Liver (tissue), 9 donors: ENCODE data around the gene TMPRSS13. TPM values are rescaled to one million over a fixed set of nuclear protein-coding genes. Genes with fewer than 3 reads are reported as not detected.

Experiments
- DNase-seq: peaks from one replicate; pipeline ENCODE4 v3.0.0-alpha.2; 2017; ENCODE audit warnings: low spot score
- H3K27ac ChIP-seq, 2 donors: one replicate each; pipeline ENCODE4 v1.7.0; 2013; ENCODE audit warnings: inconsistent platforms in 2 of 2, low read length in 2 of 2, control low read depth in 1 of 2, low read depth in 1 of 2, mild to moderate bottlenecking in 1 of 2
- H3K27me3 ChIP-seq, 4 donors: one replicate each; pipeline versions ENCODE4 v1.6.1 to v1.7.0; 2013; ENCODE audit warnings: low read length in 3 of 4, inconsistent platforms in 1 of 4, mild to moderate bottlenecking in 1 of 4, moderate library complexity in 1 of 4; ENCODE audit not compliant: control insufficient read depth in 4 of 4, insufficient read depth in 4 of 4
- H3K36me3 ChIP-seq, 4 donors: one replicate each; pipeline versions ENCODE4 v1.6.1 to v1.7.0; 2013; ENCODE audit warnings: low read length in 3 of 4, mild to moderate bottlenecking in 3 of 4, low read depth in 1 of 4, moderate library complexity in 1 of 4; ENCODE audit not compliant: control insufficient read depth in 4 of 4, insufficient read depth in 3 of 4
- H3K4me1 ChIP-seq, 4 donors: one replicate each; pipeline versions ENCODE4 v1.6.1 to v1.7.0; 2013; ENCODE audit warnings: low read length in 3 of 4, mild to moderate bottlenecking in 3 of 4, moderate library complexity in 1 of 4; ENCODE audit not compliant: control insufficient read depth in 4 of 4, insufficient read depth in 4 of 4
- H3K4me3 ChIP-seq, 3 donors: one replicate each; pipeline versions ENCODE4 v1.6.1 to v1.7.0; 2013; ENCODE audit warnings: low read length in 3 of 3, control low read depth in 1 of 3, low read depth in 1 of 3, mild to moderate bottlenecking in 1 of 3
- H3K9ac ChIP-seq, 2 donors: one replicate each; pipeline ENCODE4 v1.7.0; 2013; ENCODE audit warnings: low read length in 2 of 2, mild to moderate bottlenecking in 2 of 2, moderate library complexity in 2 of 2, control low read depth in 1 of 2, low read depth in 1 of 2
- H3K9me3 ChIP-seq, 4 donors: one replicate each; pipeline versions ENCODE4 v1.6.1 to v1.7.0; 2013; ENCODE audit warnings: low read length in 3 of 4; ENCODE audit not compliant: control insufficient read depth in 4 of 4
- ATF3 ChIP-seq: IDR thresholded peaks from 2 replicates; pipeline ENCODE4 v1.6.1; 2016; ENCODE audit warnings: antibody characterized with exemption
- CTCF ChIP-seq: fragments of 150-350 bp; IDR thresholded peaks from 2 replicates; pipeline ENCODE4 v1.5.1; 2017; ENCODE audit warnings: improper control_type of control experiment, low read depth, low read length; ENCODE audit not compliant: missing input control
- EGR1 ChIP-seq, 2 donors: IDR thresholded peaks; 2 replicates each; pipeline ENCODE4 v1.6.1; 2016 to 2018; ENCODE audit warnings: antibody characterized with exemption in 2 of 2, low read depth in 2 of 2
- FOXA1 ChIP-seq: IDR thresholded peaks from 2 replicates; pipeline ENCODE4 v1.6.1; 2016; ENCODE audit warnings: antibody characterized with exemption
- FOXA2 ChIP-seq: IDR thresholded peaks from 2 replicates; pipeline ENCODE4 v1.6.1; 2016; ENCODE audit warnings: antibody characterized with exemption
- GABPA ChIP-seq, 2 donors: IDR thresholded peaks in 1 of 2; conservative IDR thresholded peaks in 1 of 2; 2 replicates each; pipeline ENCODE4 v1.6.1; 2016; ENCODE audit warnings: antibody characterized with exemption in 2 of 2, mild to moderate bottlenecking in 1 of 2, moderate library complexity in 1 of 2
- HNF4A ChIP-seq, 2 donors: conservative IDR thresholded peaks; 2 replicates each; pipeline ENCODE4 v1.6.1; 2016; ENCODE audit warnings: antibody characterized with exemption in 2 of 2, mild to moderate bottlenecking in 2 of 2
- HNF4G ChIP-seq: IDR thresholded peaks from 2 replicates; pipeline ENCODE4 v1.6.1; 2016; ENCODE audit warnings: antibody characterized with exemption
- JUND ChIP-seq, 2 donors: IDR thresholded peaks; 2 replicates each; pipeline ENCODE4 v1.6.1; 2016; ENCODE audit warnings: antibody characterized with exemption in 2 of 2
- MAX ChIP-seq: IDR thresholded peaks from 2 replicates; pipeline ENCODE4 v1.6.1; 2016; ENCODE audit warnings: antibody characterized with exemption
- NR2F2 ChIP-seq: IDR thresholded peaks from 2 replicates; pipeline ENCODE4 v1.6.1; 2016; ENCODE audit warnings: antibody characterized with exemption
- RAD21 ChIP-seq, 2 donors: IDR thresholded peaks; 2 replicates each; pipeline ENCODE4 v1.6.1; 2016; ENCODE audit warnings: antibody characterized with exemption in 2 of 2, mild to moderate bottlenecking in 2 of 2
- REST ChIP-seq: IDR thresholded peaks from 2 replicates; pipeline ENCODE4 v1.6.1; 2016; ENCODE audit warnings: antibody characterized with exemption, mild to moderate bottlenecking
- RXRA ChIP-seq, 2 donors: IDR thresholded peaks; 2 replicates each; pipeline ENCODE4 v1.6.1; 2017 to 2018; ENCODE audit warnings: antibody characterized with exemption in 2 of 2, mild to moderate bottlenecking in 1 of 2
- SP1 ChIP-seq: IDR thresholded peaks from 2 replicates; pipeline ENCODE4 v1.6.1; 2018; ENCODE audit warnings: antibody characterized with exemption, mild to moderate bottlenecking
- TAF1 ChIP-seq: conservative IDR thresholded peaks from 2 replicates; pipeline ENCODE4 v1.6.1; 2016; ENCODE audit warnings: antibody characterized with exemption, mild to moderate bottlenecking
- YY1 ChIP-seq: IDR thresholded peaks from 2 replicates; pipeline ENCODE4 v1.6.1; 2016; ENCODE audit warnings: antibody characterized with exemption, mild to moderate bottlenecking
- ZBTB33 ChIP-seq: IDR thresholded peaks from 2 replicates; pipeline ENCODE4 v1.6.1; 2016; ENCODE audit warnings: antibody characterized with exemption
- WGBS: extraction: QIAGEN DNeasy Blood & Tissue Kit; methylation state at CpG from one replicate; pipeline ENCODE4 v1.1.7; 2013; 5-methylcytosine and 5-hydroxymethylcytosine counted together
- polyA plus RNA-seq, 2 donors: library from polyadenylated mRNA; stranded (reverse) in 1 of 2; unstranded in 1 of 2; fragments of 200-250 nt in 1 of 2; fragments of >200 nt in 1 of 2; fragmentation: Nextera tagmentation in 1 of 2; extraction: Ambion mirVana in 1 of 2; gene quantifications; one replicate each; pipeline versions ENCODE4 v1.2.1 to v1.2.3, GENCODE V29; 2013 to 2015
- total RNA-seq, 2 donors: library from RNA; depleted of rRNA; stranded (reverse); fragments of >200 nt; gene quantifications; one replicate each; pipeline ENCODE4 v1.2.3, GENCODE V29; 2014
- donor health status: healthy.
- donor health status: healthy.
- donor health status: healthy.
- donor health status: healthy.
- donor health status: healthy.

Gene TMPRSS13
- under 1 TPM; 0.25 to 0.93 TPM for total RNA-seq
- polyA plus RNA-seq = under 1 TPM; 0.11 to 0.22 TPM

DNA sequence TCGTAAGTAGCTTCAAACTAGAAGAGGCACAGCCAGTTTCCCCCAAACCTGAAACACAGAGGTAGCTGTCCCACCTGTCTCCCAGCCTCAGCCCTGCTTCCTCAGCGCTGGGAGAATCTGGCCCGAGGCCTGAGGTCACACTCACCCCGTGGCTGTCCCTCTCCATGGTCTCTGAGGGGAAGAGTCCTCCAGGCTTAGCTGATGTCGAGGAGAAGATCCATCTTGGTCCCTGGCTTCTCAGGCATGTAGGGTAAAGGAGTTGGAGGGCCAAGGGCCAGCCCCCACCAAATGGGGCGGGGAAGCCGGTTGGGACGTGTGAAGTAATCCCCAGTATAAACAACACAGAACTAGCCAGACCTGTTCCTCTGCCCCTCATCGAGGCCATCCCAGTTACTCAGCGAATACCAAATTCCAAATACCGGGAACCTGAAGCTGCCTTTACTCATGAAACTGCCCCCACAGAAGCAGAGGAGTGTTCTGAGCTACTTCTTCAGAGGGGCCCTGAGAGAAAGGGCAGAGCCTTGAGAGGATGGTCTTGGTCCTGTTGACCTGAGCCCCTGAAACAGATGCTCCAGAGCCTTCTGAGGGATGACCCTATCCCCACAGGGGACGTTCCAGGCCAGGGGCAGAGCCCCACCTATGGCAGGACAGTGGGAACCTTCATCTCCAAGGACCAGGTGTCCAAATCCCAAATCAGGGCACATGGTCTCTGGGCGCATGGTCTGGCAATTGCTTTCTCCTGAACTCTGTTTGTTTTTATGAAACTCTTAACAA lies at the start of gene TMPRSS13:
Gene TMPRSS13 (minus strand): TSS at position 261 of the 774 bp plus-strand sequence. CDS start 95 bp downstream, at position 166.
- H3K9me3 ChIP-seq = no peaks in the 10 kb centered on the region
- H3K4me1 ChIP-seq = no peaks in the 10 kb centered on the region
- 45% methylated on average over 13 of the region's 13 CpGs for WGBS
- TF ChIP-seq MAX (no peak), NR2F2 (no peak), SP1 (no peak), RAD21 (IDR thresholded peaks at IDR 0.05) (no peak), TAF1 (no peak), RXRA (IDR thresholded peaks at IDR 0.05) (no peak), HNF4G (no peak), ZBTB33 (no peak), ATF3 (no peak), HNF4A (conservative IDR thresholded peaks at IDR 0.05) (no peak), YY1 (no peak), JUND (IDR thresholded peaks at IDR 0.05) (no peak), EGR1 (IDR thresholded peaks at IDR 0.05; ENCODE audit: low read depth in 2 of 2) (no peak), FOXA1 (no peak), CTCF (no peak), REST (no peak), FOXA2 (no peak), GABPA (IDR thresholded peaks at IDR 0.05 in 1 of 2, conservative IDR thresholded peaks at IDR 0.05 in 1 of 2) (no peak)
- no peak within 1 kb of the TSS for H3K9ac ChIP-seq
- no peak within 1 kb of the TSS for H3K4me3 ChIP-seq
- DNase-seq = no peak
- H3K27me3 ChIP-seq = no peaks in the 10 kb centered on the region
- no peaks in the 10 kb centered on the region for H3K36me3 ChIP-seq
- H3K27ac ChIP-seq = no peak within 1 kb of the TSS
